ENCODE measurements around the gene INTS1.

Gene INTS1

GRCh38 chr7:1431226-1431625, 73.0 kb downstream of the INTS1 start:
- DNase-seq (ENCODE audit: low spot score), result no peak

GRCh38 chr7:1430056-1430845, 73.9 kb downstream of the INTS1 start:
- no peak for DNase-seq (ENCODE audit: low spot score)

- DNase-seq (ENCODE audit: low spot score), result no peak
These were observed 75.2 kb downstream of the INTS1 start for GRCh38 chr7:1428941-1429501.

GRCh38 chr7:1427064-1427657, 77.0 kb downstream of the INTS1 start:
- DNase-seq (ENCODE audit: low spot score), result no peak

GRCh38 chr7:1426474-1426873, 77.7 kb downstream of the INTS1 start:
- DNase-seq (ENCODE audit: low spot score), result no peak

GRCh38 chr7:1425292-1426136, 78.7 kb downstream of the INTS1 start:
- DNase-seq (ENCODE audit: low spot score), result peak; percentile 66

GRCh38 chr7:1424041-1424440, 80.1 kb downstream of the INTS1 start:
- DNase-seq (ENCODE audit: low spot score), result no peak

GRCh38 chr7:1423264-1423811, 80.9 kb downstream of the INTS1 start:
- DNase-seq (ENCODE audit: low spot score), result no peak

- no peak for DNase-seq (ENCODE audit: low spot score)
These were observed 81.5 kb downstream of the INTS1 start for GRCh38 chr7:1422512-1423263.

GRCh38 chr7:1421946-1422345, 82.2 kb downstream of the INTS1 start:
- no peak for DNase-seq (ENCODE audit: low spot score)

- DNase-seq (ENCODE audit: low spot score), result no peak
These were observed 83.0 kb downstream of the INTS1 start for GRCh38 chr7:1421020-1421790.

Measured in NAMALWA (cell line).